Loucy (cell line): Measurements from ENCODE around the gene CAMSAP3.

Experiments used
- EZH2phosphoT487 ChIP-seq: fragments of 200-600 bp; IDR thresholded peaks from 2 replicates; pipeline ENCODE4 v1.6.1; 2018; ENCODE audit warnings: antibody characterized with exemption, mild to moderate bottlenecking, moderate library complexity, borderline replicate concordance
- TF ChIP-seq, protein P1 (sequence below): fragments of 200-600 bp; sonication (generic); conservative IDR thresholded peaks from 2 replicates; pipeline ENCODE4 v1.5.1; 2014; ENCODE audit warnings: mild to moderate bottlenecking, antibody characterized with exemption, low read length

GRCh38 chr19:7611541-7612279 is 16.0 kb downstream of the CAMSAP3 start:
- TF ChIP-seq, protein P1, sequence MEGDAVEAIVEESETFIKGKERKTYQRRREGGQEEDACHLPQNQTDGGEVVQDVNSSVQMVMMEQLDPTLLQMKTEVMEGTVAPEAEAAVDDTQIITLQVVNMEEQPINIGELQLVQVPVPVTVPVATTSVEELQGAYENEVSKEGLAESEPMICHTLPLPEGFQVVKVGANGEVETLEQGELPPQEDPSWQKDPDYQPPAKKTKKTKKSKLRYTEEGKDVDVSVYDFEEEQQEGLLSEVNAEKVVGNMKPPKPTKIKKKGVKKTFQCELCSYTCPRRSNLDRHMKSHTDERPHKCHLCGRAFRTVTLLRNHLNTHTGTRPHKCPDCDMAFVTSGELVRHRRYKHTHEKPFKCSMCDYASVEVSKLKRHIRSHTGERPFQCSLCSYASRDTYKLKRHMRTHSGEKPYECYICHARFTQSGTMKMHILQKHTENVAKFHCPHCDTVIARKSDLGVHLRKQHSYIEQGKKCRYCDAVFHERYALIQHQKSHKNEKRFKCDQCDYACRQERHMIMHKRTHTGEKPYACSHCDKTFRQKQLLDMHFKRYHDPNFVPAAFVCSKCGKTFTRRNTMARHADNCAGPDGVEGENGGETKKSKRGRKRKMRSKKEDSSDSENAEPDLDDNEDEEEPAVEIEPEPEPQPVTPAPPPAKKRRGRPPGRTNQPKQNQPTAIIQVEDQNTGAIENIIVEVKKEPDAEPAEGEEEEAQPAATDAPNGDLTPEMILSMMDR, result no peak
- TF ChIP-seq EZH2phosphoT487, result no peak
